ENCODE measurements around the gene ACSM2B. TPM values are rescaled to one million over a fixed set of nuclear protein-coding genes. Genes with fewer than 3 reads are reported as not detected.

Gene ACSM2B
- total RNA-seq, 1 experiment from 2014 or later: not detected

- TF ChIP-seq YY1 (IDR thresholded peaks at IDR 0.05; ENCODE audit: extremely low read depth, insufficient replicate concordance, low read depth, low read length): no peak
- TF ChIP-seq POLR2A (IDR thresholded peaks at IDR 0.05; ENCODE audit: borderline replicate concordance, extremely low read depth, insufficient read depth, insufficient read length): no peak
- TF ChIP-seq CBX3 (IDR thresholded peaks at IDR 0.05; ENCODE audit: low read depth): no peak
- no peak for TF ChIP-seq MAX (IDR thresholded peaks at IDR 0.05)
- TF ChIP-seq POLR2AphosphoS5 (IDR thresholded peaks at IDR 0.05; ENCODE audit: low read depth, low read length): no peak
- TF ChIP-seq CTCF (IDR thresholded peaks at IDR 0.05 in 2 of 3, conservative IDR thresholded peaks at IDR 0.05 in 1 of 3; ENCODE audit: borderline replicate concordance in 1 of 3, insufficient read depth in 1 of 3, low read depth in 2 of 3, low read length in 2 of 3): no peak
- no peak for TF ChIP-seq SIN3A (IDR thresholded peaks at IDR 0.05; ENCODE audit: low read depth)
- no peak for TF ChIP-seq SRF (IDR thresholded peaks at IDR 0.05; ENCODE audit: low read depth)
- no peak for TF ChIP-seq RAD21 (IDR thresholded peaks at IDR 0.05; ENCODE audit: low read depth)
- no peak for TF ChIP-seq ELF1 (IDR thresholded peaks at IDR 0.05; ENCODE audit: borderline replicate concordance, low read depth)
- no peak for TF ChIP-seq REST (IDR thresholded peaks at IDR 0.05; ENCODE audit: low read depth)
- no peak for TF ChIP-seq TCF7L2 (IDR thresholded peaks at IDR 0.05; ENCODE audit: borderline replicate concordance, extremely low read depth, insufficient read depth, insufficient read length)
- no peak for TF ChIP-seq ZNF274 (IDR thresholded peaks at IDR 0.05; ENCODE audit: low read depth, low read length)
- no peak for TF ChIP-seq EGR1 (IDR thresholded peaks at IDR 0.05; ENCODE audit: low read depth)
- no peak for TF ChIP-seq FOSL1 (IDR thresholded peaks at IDR 0.05; ENCODE audit: low read depth)
- TF ChIP-seq ZFX (IDR thresholded peaks at IDR 0.05): no peak
- Histone ChIP-seq H2AFZ (ENCODE audit: low read depth, low read length, poor library complexity, severe bottlenecking) (no peak overlapping the region), H3K9me2 (ENCODE audit: insufficient read depth) (no peaks in the 10 kb centered on the region), H3K4me3 (replicated peaks in 1 of 2; ENCODE audit: low read depth in 1 of 2, low read length in 2 of 2) (no peak overlapping the region), H4K20me1 (ENCODE audit: insufficient read depth) (no peaks in the 10 kb centered on the region), H3K4me1 (ENCODE audit: control insufficient read depth in 1 of 2, insufficient read depth in 2 of 2, low read length in 2 of 2) (no peaks in the 10 kb centered on the region), H3K4me2 (ENCODE audit: low read length) (no peak overlapping the region), H3K9me3 (ENCODE audit: control insufficient read depth in 1 of 2, insufficient read depth in 1 of 2, low read depth in 1 of 2, low read length in 2 of 2) (no peaks in the 10 kb centered on the region), H3K9ac (ENCODE audit: low read length) (no peak overlapping the region), H3K27ac (ENCODE audit: low read depth, low read length) (no peak overlapping the region), H3K36me3 (ENCODE audit: control insufficient read depth in 1 of 2, insufficient read depth in 2 of 2, low read length in 2 of 2) (no peaks in the 10 kb centered on the region), H3K27me3 (ENCODE audit: insufficient read depth, low read length) (no peaks in the 10 kb centered on the region), H3K79me2 (ENCODE audit: insufficient read depth, low read length) (no peaks in the 10 kb centered on the region)
- ATAC-seq: no peak
- RAD21 ChIA-PET (ENCODE audit: low non-redundant PET in 1 of 2, low total read pairs in 2 of 2, uncharacterized antibody in 2 of 2, unreplicated experiment in 2 of 2): no interaction called here
- intact Hi-C loops (cut with micrococcal nuclease): no loop called here
- CTCF ChIA-PET: no interaction called here
- no TSS peak for BruUV-seq (replicated peaks)
- DNase-seq (ENCODE audit: low read depth, low spot score): no peak
- POLR2A ChIA-PET: no interaction called here
Observed at GRCh38 chr16:20568404-20568803, 7.8 kb downstream of the ACSM2B start.
